ENCODE results near the gene NR1D1.

- TF ChIP-seq RFX5 (IDR thresholded peaks at IDR 0.05; ENCODE audit: low read length) (no peak), FOSL2 (IDR thresholded peaks at IDR 0.05; ENCODE audit: borderline replicate concordance, low read depth) (no peak), EP300 (IDR thresholded peaks at IDR 0.05; ENCODE audit: borderline replicate concordance in 1 of 2, low read depth in 1 of 2, low read length in 1 of 2) (no peak), FOXM1 (IDR thresholded peaks at IDR 0.05; ENCODE audit: low read depth) (no peak), EZH2phosphoT487 (IDR thresholded peaks at IDR 0.05; ENCODE audit: borderline replicate concordance, low read depth) (no peak), POLR2AphosphoS5 (IDR thresholded peaks at IDR 0.05; ENCODE audit: low read depth, low read length) (no peak)
These were observed 12.3 kb downstream of the NR1D1 start for GRCh38 chr17:40087903-40088718.
